Activated CD8-positive, alpha-beta memory T cell treated with anti-CD3 and anti-CD28 coated beads, Interleukin-2, amount 50 U/mL, for 4 hours (primary cell): ENCODE measurements around the gene HEATR3.

Experiments
- DNase-seq: peaks from one replicate; pipeline ENCODE4 v3.0.0-alpha.2; 2020

The HEATR3 gene

GRCh38 chr16:50065624-50066481, at the start of gene HEATR3:
TSS of gene HEATR3 (plus strand) at chr16:50065970. CDS start at chr16:50066132, 162 bp downstream.
- DNase-seq = peak; percentile 94

DNA sequence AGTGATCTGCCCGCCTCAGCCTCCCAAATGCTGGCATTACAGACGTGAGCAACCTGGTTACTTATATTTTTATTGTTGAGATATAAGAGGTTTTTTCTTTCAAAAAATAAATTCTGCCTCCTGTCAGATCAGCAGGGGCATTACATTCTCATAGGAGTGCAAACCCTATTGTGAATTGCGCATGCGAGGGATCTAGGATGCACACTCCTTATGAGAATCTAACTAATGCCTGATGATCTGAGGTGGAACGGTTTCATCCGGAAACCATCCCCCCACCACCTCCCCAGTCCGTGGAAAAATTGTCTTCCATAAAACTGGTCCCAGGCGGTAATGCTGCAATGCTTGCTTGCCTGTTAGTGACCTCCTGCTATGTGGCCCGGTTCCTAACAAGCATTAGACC, 48.2 kb upstream of the HEATR3 start:
- DNase-seq = no peak

DNA sequence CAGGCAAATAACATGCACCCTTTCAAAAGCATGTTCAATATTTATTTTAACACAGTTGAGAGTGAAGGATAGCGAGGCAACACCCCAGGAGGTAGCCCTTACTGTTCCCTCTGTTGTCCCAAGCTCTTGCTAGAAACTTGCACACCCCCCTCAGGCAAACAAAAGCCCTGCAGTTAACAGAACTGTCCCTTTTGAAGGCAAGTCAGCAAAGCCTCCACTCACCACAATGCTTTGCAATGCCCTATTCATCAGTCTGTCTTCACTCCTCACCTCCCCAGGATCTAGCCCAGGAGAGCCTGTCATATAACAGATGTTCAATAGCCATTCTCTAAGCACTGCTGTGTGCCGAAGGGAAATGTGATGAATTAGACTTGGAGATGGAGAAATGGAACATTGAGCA, 44.2 kb upstream of the HEATR3 start:
- no peak for DNase-seq

DNA sequence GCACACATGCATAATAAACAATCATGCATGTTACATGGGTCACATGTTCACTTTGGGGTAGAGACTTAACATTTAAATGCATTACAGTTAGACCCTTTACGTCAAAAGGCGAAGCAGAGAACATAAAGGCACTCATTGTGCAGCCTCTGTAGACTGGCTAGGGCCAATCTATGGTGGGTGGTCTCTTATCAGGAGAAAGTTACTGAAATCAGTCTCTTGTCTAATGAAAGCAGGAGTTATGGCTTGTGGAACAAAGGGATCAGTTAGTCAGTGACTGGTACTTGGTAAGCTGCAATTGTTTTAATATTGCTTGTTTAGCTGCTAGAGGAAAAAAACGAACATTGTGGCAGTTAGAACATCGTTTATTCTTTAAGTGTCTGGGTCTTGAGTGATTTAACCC, 42.1 kb upstream of the HEATR3 start:
- DNase-seq = no peak

DNA sequence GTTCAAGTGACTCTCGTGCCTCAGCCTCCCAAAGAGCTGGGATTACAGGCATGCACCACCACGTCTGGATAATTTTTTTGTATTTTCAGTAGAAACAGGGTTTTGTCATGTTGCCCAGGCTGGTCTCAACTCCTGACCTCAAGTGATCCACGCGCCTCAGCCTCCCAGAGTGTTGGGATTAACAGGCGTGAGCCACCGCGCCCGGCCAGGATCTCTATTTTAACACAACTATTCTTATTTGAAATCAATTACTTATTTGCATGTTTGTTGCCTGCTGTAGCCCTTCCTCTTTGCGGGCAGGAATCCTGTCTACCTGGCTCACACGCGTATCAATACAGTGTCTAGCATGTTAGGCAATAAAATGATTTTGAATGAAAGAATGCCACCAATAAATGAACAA, 41.6 kb upstream of the HEATR3 start:
- DNase-seq = no peak

DNA sequence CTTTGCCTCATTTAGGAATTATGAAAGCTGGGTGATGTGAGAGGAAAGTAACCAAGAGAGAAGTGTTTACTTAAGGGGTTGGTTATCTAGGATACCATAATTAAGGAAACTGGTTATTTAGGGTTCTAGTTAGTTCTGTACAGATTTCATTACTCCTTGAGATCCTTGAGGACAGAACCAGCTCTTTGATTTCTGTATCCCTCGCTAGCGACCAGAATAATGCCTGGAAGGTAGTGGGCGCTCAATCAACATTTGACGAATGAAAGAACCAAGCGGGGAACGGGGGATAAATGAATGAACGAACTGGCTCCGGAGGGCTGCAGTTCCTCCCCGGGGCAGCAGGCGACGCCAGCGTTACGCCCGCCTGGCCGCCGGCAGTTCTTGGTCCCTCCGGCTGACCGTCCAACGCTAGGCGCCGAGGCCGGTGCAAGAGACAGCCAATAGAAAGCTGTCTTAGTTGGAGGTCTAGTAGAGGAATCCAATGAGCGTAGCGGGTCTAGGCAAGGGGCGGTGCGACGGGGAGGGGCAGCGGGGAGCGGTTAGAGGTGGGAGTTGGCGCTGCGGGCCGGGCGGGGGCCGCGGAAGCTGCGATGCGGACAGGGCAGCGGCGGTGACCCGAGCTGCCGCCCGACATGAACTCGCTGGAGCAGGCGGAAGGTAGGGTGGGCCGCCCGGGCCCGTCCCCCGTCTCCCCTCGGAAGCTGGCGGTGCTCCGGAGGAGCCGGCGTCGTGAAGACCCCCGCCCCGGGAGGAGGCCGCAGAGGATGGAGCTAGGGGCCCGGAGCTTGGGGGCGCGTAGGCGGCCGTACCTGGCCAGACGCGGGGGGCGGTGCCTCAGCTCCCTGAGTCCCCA, 40.9 kb upstream of the HEATR3 start, which contains the start of gene CNEP1R1:
TSS of gene CNEP1R1 (plus strand) at position 542 of the 853 bp plus-strand sequence. CDS start at position 633, 91 bp downstream.
- peak; percentile 89 for DNase-seq

GRCh38 chr16:50025537-50025931, 40.2 kb upstream of the HEATR3 start:
- no peak for DNase-seq

GRCh38 chr16:50027829-50028228, 37.9 kb upstream of the HEATR3 start:
- DNase-seq = no peak

- no peak for DNase-seq
Observed at GRCh38 chr16:50035468-50035992, 30.2 kb upstream of the HEATR3 start.

- DNase-seq = no peak
Observed at GRCh38 chr16:50036426-50036825, 29.3 kb upstream of the HEATR3 start.

GRCh38 chr16:50037662-50038220, 28.0 kb upstream of the HEATR3 start:
- no peak for DNase-seq

DNA sequence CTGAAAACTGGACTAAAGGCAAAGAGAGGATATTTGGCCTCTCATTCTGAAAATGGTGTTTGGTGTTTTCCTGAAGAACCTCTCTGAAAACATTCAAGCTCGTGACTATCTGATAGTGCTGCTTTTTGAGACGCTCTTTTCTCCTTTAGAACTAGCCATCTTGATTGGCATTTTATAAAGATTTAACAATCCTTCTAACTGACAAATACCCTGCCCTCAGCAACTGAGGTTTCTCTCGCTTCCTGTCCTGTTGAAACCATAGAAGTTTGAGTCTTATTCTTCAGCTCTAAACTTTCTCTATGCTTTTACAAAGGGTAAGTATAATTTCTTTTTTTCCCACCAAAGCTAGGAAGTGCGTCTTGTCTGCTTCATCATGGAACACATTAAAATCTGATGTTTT, 27.5 kb upstream of the HEATR3 start:
- no peak for DNase-seq

- DNase-seq = no peak
Observed at GRCh38 chr16:50038756-50039529, 26.8 kb upstream of the HEATR3 start.

DNA sequence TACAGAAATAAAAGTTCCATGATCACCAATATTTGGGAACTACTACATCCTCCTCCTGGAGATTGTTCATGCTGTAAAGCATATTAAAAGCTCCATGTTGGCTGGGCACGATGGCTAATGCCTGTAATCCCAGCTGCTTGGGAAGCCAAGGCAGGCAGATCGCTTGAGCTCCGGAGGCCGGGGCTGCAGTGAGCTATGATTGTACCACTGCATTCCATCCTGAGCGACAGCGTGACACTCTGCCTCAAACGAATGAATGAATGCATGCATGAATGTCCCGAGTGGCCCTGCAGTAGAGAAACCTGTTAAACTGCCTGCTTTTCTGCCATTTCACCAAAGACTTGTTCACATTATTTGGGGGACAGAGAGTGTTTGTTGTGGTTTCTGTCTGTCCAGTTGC, 25.8 kb upstream of the HEATR3 start:
- no peak for DNase-seq

DNA sequence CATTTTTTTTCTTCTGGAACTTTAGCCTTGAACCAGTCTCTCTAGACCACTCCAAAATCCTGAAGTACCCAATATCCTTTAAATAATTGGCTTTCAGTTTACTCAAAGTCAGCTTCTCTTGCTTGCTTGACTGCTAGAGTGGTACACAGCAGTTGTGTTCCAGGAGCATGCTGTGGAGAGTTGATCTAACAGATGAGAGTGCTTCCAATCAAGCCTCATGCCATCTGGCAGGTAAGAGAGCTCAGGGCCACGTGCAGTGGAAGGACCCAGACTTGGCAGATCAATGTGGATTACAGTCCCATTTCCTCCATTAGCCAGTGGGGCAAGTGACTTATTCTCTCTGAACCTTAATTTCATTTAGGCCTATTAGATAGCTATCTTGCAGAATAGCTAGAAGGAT, 25.1 kb upstream of the HEATR3 start:
- no peak for DNase-seq

DNA sequence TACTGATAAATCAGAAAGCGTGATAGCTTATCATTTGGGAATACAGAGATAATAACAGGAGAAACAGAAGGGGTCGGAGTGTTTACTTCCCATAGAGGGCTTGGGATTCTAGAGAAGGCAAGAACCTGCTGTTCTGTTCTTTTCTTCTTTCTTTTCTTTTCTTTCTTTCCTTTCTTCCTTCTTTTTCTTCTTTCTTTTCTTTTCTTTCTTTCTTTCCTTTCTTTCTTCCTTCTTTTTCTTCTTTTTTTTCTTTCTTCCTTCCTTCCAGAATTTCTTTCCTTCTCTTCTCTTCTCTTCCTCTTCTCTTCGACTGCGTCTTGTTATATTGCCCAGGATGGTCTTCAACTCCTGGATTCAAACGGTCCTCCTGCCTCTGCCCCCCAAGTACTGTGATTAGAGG, 22.4 kb upstream of the HEATR3 start:
- DNase-seq = no peak

DNA sequence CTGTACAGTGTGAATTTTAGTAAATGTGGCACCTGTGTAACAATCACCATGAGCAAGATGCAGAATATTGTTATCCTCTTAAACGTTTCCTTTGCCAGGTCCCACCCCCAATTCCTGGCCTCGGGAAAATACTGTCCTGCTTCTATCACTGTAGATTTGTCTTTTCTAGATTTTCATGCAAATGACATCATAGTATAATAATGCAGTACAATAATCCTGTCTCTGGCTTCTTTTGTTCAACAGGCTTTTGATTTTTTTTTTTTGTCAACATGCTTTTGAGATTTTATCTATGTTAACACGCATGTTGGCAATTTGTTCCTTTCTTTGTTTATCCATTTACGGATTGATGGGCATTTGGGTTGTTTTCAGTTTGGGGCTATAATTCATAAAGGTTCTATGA, 20.4 kb upstream of the HEATR3 start:
- no peak for DNase-seq

DNA sequence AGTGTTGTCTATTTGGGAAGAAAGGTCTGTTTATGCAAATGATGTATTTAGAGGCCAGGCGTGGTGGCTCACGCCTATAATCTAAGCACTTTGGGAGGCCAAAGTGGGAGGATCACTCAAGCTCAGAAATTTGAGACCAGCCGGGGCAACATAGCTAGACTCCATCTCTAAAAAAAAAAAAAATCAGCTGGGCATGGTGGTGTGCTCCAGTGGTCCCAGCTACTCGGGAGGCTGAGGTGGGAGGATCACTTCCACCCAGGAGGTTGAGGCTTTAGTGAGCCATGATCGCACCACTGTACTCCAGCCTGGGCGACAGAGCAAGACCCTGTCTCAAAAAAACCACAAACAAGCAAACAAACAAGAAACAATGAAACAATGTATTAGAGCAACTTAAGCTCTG, 18.9 kb upstream of the HEATR3 start:
- DNase-seq = no peak

DNA sequence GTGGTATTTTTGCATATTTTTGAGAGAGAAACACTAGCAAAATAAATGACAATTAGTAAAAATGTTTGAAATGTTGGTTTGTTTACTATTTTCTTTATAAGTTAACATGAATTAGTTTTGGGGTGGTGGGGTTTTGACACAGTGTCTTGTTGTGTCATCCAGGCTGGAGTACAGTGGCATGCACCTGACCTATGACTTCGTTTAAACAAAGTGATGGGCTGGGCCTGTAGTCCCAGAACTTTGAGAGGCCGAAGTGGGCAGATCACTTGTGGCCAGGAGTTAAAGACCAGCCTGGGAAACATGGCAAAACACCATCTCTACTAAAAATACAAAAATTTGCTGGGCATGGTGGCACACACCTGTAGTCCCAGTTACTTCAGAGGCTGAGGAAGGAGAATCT, 17.9 kb upstream of the HEATR3 start:
- no peak for DNase-seq

DNA sequence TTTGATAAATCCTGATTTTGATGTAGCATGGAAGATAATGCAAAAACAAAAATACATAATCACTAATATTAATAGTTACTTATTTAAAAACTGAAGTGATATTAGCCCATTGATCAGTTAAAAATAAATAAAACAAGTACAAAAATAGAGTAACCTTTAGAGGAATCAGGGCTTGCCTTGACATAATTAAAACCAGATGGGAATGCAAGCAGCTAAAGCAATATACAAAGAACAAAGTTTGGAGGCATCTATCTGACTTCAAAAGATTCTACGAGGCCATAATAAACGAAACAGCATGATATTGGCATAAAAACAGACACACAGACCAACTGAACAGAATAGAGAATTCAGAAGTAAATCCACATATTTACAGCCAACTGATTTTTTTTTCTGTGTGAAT, 15.0 kb upstream of the HEATR3 start:
- no peak for DNase-seq

GRCh38 chr16:50056226-50056625, 9.5 kb upstream of the HEATR3 start:
- DNase-seq = no peak

DNA sequence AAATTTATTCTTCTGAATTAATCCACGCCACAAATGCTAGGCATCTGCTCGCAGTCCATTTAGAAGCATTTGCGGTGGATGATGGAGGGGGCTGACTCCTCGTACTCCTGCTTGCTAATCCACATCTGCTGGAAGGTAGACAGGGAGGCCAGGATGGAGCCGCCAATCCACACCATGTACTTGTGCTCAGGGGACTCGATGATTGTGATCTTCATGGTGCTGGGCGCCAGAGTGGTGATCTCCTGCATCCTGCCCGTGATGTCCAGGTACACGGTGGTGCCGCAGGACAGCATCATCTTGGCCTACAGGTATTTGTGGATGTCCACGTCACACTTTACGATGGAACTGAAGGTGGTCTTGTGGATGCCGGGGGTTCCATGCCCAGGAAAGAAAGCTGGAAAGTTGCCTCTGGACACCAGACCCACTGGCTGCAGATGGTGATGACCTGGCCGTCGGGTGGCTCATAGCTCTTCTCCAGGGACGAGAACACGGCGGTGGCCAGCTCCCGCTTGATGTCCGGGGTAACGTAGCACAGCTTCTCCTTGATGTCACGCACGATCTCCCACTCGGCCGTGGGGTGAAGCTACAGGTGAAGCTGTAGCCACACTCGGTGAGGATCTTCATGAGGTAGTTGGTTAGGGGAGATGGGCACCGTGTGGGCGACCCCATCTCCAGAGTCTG, 7.5 kb upstream of the HEATR3 start:
- DNase-seq = no peak
